HL-60 (cell line): ENCODE data around the gene ABHD13.

ENCODE experiments used
- DNase-seq, 2 experiments: peaks; one replicate each; pipeline ENCODE4 v3.0.0-alpha.2; 2010 to 2020; ENCODE audit warnings: low read depth in 1 of 2, low spot score in 1 of 2
- H3K27ac ChIP-seq: fragments of 250-450 bp; sonication (Bioruptor Pico); replicated peaks from 2 replicates; pipeline ENCODE4 v1.5.1; 2020; ENCODE audit warnings: mild to moderate bottlenecking, moderate library complexity
- H3K27me3 ChIP-seq: fragments of 250-450 bp; sonication (Bioruptor Pico); 2 replicates; pipeline ENCODE4 v1.5.1; 2021; ENCODE audit warnings: mild to moderate bottlenecking, moderate library complexity; ENCODE audit not compliant: insufficient read depth, poor library complexity, severe bottlenecking
- H3K4me3 ChIP-seq: replicated peaks from 2 replicates; pipeline ENCODE4 v1.5.1; 2011; ENCODE audit warnings: mild to moderate bottlenecking, control low read depth, low read length; ENCODE audit not compliant: insufficient read depth
- GABPA ChIP-seq: IDR thresholded peaks from 2 replicates; pipeline ENCODE4 v1.6.1; 2012; ENCODE audit warnings: low read depth
- POLR2AphosphoS5 ChIP-seq: IDR thresholded peaks from 2 replicates; pipeline ENCODE4 v1.6.1; 2012; ENCODE audit warnings: low read depth
- REST ChIP-seq: IDR thresholded peaks from 2 replicates; pipeline ENCODE4 v1.6.1; 2012; ENCODE audit warnings: low read depth; ENCODE audit not compliant: insufficient replicate concordance
- SPI1 ChIP-seq: IDR thresholded peaks from 2 replicates; pipeline ENCODE4 v1.6.1; 2012; ENCODE audit warnings: low read depth, mild to moderate bottlenecking, borderline replicate concordance
- TF ChIP-seq, protein P1 (sequence below): IDR thresholded peaks from one replicate; pipeline ENCODE4 v1.5.1; 2011; ENCODE audit warnings: low read length, control low read depth, inconsistent platforms; ENCODE audit not compliant: insufficient read depth

The ABHD13 gene

GRCh38 chr13:108257248-108257647 lies 39.1 kb downstream of the ABHD13 start:
- no peak for DNase-seq
- H3K27ac ChIP-seq, result no peak overlapping the region
- TF ChIP-seq SPI1 (no peak), GABPA (no peak), REST (no peak), POLR2AphosphoS5 (no peak)
- TF ChIP-seq, protein P1, sequence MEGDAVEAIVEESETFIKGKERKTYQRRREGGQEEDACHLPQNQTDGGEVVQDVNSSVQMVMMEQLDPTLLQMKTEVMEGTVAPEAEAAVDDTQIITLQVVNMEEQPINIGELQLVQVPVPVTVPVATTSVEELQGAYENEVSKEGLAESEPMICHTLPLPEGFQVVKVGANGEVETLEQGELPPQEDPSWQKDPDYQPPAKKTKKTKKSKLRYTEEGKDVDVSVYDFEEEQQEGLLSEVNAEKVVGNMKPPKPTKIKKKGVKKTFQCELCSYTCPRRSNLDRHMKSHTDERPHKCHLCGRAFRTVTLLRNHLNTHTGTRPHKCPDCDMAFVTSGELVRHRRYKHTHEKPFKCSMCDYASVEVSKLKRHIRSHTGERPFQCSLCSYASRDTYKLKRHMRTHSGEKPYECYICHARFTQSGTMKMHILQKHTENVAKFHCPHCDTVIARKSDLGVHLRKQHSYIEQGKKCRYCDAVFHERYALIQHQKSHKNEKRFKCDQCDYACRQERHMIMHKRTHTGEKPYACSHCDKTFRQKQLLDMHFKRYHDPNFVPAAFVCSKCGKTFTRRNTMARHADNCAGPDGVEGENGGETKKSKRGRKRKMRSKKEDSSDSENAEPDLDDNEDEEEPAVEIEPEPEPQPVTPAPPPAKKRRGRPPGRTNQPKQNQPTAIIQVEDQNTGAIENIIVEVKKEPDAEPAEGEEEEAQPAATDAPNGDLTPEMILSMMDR, result no peak
- no peaks in the 10 kb centered on the region for H3K27me3 ChIP-seq
- H3K4me3 ChIP-seq, result no peak overlapping the region

- H3K27ac ChIP-seq, result no peak overlapping the region
- TF ChIP-seq GABPA (no peak), SPI1 (peak; percentile 35; the same call in 1 of the 2 replicates), POLR2AphosphoS5 (no peak), REST (no peak)
- TF ChIP-seq, protein P1, result no peak
Measured at GRCh38 chr13:108263621-108264355, 45.6 kb downstream of the ABHD13 start.

GRCh38 chr13:108266321-108266990 lies 48.3 kb downstream of the ABHD13 start:
- no peak for TF ChIP-seq REST
- TF ChIP-seq, protein P1, result no peak
- TF ChIP-seq GABPA, result peak; percentile 63; the same call in 1 of the 2 replicates
- TF ChIP-seq SPI1, result peak; percentile 70; the same call in 1 of the 2 replicates
- TF ChIP-seq POLR2AphosphoS5, result peak; percentile 49; the same call in 1 of the 2 replicates
- H3K4me3 ChIP-seq, result no peak overlapping the region
- H3K27ac ChIP-seq, result peak overlapping the region; percentile 87
- H3K27me3 ChIP-seq, result no peaks in the 10 kb centered on the region
- peak in 1 of 2 experiments; percentile 61 for DNase-seq

More at GRCh38 chr13:108263621-108264355, 45.6 kb downstream of the ABHD13 start:
- Histone ChIP-seq H3K4me3 (no peak overlapping the region), H3K27me3 (no peaks in the 10 kb centered on the region)
- no peak for DNase-seq
